Activated T-cell treated with anti-CD3 and anti-CD28 coated beads, Interleukin-2, amount 50 U/mL, for 1 hour (primary cell): ENCODE results near the gene SLC37A3.
"Not testable (repeated sequence)": the region's sequence is repeated elsewhere in the genome, so short reads cannot be mapped to it uniquely, and the experiment has no call there.

Experiments used
- DNase-seq: peaks from one replicate; pipeline ENCODE4 v3.0.0-alpha.2; 2020

The SLC37A3 gene

GRCh38 chr7:140345426-140345825, 52.9 kb downstream of the SLC37A3 start:
- no peak for DNase-seq

- no peak for DNase-seq
Observed at GRCh38 chr7:140342727-140343514, 55.4 kb downstream of the SLC37A3 start.

GRCh38 chr7:140338959-140339358, 59.4 kb downstream of the SLC37A3 start:
- not testable (repeated sequence) for DNase-seq

- DNase-seq, result no peak
Observed at GRCh38 chr7:140334341-140335057, 63.8 kb downstream of the SLC37A3 start.

- no peak for DNase-seq
Observed at GRCh38 chr7:140333686-140334085, 64.6 kb downstream of the SLC37A3 start.

- no peak for DNase-seq
Observed at GRCh38 chr7:140333223-140333622, 65.1 kb downstream of the SLC37A3 start.

GRCh38 chr7:140330595-140330994, 67.7 kb downstream of the SLC37A3 start:
- DNase-seq, result no peak

- no peak for DNase-seq
Observed at GRCh38 chr7:140330128-140330527, 68.2 kb downstream of the SLC37A3 start.

- no peak for DNase-seq
Observed at GRCh38 chr7:140327261-140327661, 71.1 kb downstream of the SLC37A3 start.

- DNase-seq, result peak; percentile 49
Observed at GRCh38 chr7:140326116-140326928, 72.0 kb downstream of the SLC37A3 start.

- no peak for DNase-seq
Observed at GRCh38 chr7:140325600-140325999, 72.7 kb downstream of the SLC37A3 start.

GRCh38 chr7:140324714-140325113, 73.6 kb downstream of the SLC37A3 start:
- no peak for DNase-seq

GRCh38 chr7:140322759-140323158, 75.6 kb downstream of the SLC37A3 start:
- no peak for DNase-seq

GRCh38 chr7:140320078-140320477, 78.3 kb downstream of the SLC37A3 start:
- not testable (repeated sequence) for DNase-seq

GRCh38 chr7:140317999-140318398, 80.3 kb downstream of the SLC37A3 start:
- no peak for DNase-seq

GRCh38 chr7:140317597-140317996, 80.7 kb downstream of the SLC37A3 start:
- no peak for DNase-seq

- no peak for DNase-seq
Observed at GRCh38 chr7:140316165-140316661, 82.1 kb downstream of the SLC37A3 start.

GRCh38 chr7:140315498-140316164, 82.7 kb downstream of the SLC37A3 start:
- no peak for DNase-seq

- no peak for DNase-seq
Observed at GRCh38 chr7:140314573-140315480, 83.5 kb downstream of the SLC37A3 start.

- no peak for DNase-seq
Observed at GRCh38 chr7:140312141-140312846, 86.0 kb downstream of the SLC37A3 start.

GRCh38 chr7:140311128-140311527, 87.2 kb downstream of the SLC37A3 start:
- not testable (repeated sequence) for DNase-seq
